ENCODE results near the gene EPM2A.

DNA sequence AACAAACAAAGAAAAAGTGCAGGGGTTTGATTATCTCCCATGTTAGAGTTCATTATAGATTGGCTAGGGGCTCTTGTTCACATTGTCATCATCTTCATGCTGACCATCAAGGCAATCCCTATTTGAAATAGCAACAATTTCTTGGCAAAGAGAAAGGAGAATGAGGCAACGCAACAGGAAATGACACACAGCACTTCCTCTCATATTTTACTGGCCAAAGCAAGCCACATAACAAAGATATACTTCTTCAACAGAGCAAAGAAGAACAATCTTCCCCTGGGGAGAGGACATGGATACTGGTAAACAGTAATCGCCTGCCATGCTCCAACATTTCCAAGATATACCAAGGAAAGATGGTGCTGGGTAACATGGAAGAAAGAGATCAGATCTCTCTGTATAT is 29.8 kb downstream of the EPM2A start:
- TF ChIP-seq SP1 (IDR thresholded peaks at IDR 0.05) (no peak), FOXM1 (IDR thresholded peaks at IDR 0.05; ENCODE audit: borderline replicate concordance) (no peak), SUZ12 (IDR thresholded peaks at IDR 0.05) (no peak), BHLHE40 (IDR thresholded peaks at IDR 0.05; ENCODE audit: borderline replicate concordance) (no peak), NFRKB (IDR thresholded peaks at IDR 0.05) (no peak), CTBP1 (IDR thresholded peaks at IDR 0.05; ENCODE audit: borderline replicate concordance) (no peak), ELF4 (IDR thresholded peaks at IDR 0.05) (no peak), HDGF (IDR thresholded peaks at IDR 0.05; ENCODE audit: borderline replicate concordance) (no peak), FOXK2 (IDR thresholded peaks at IDR 0.05) (no peak), FOXA1 (IDR thresholded peaks at IDR 0.05) (no peak), ZNF384 (IDR thresholded peaks at IDR 0.05) (no peak), L3MBTL2 (conservative IDR thresholded peaks at IDR 0.05) (no peak), TARDBP (IDR thresholded peaks at IDR 0.05) (no peak)
- TF ChIP-seq, protein P1, sequence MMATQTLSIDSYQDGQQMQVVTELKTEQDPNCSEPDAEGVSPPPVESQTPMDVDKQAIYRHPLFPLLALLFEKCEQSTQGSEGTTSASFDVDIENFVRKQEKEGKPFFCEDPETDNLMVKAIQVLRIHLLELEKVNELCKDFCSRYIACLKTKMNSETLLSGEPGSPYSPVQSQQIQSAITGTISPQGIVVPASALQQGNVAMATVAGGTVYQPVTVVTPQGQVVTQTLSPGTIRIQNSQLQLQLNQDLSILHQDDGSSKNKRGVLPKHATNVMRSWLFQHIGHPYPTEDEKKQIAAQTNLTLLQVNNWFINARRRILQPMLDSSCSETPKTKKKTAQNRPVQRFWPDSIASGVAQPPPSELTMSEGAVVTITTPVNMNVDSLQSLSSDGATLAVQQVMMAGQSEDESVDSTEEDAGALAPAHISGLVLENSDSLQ (IDR thresholded peaks at IDR 0.05) = no peak

Data from HEK293T (cell line).